C4-2B (cell line): ENCODE data around the gene CPSF4.

ENCODE experiments used
- ZFX ChIP-seq: fragments of 450-650 bp; IDR thresholded peaks from 2 replicates; pipeline ENCODE4 v1.6.1; 2017
- TF ChIP-seq, protein P1 (sequence below): fragments of 450-650 bp; conservative IDR thresholded peaks from 2 replicates; pipeline ENCODE4 v1.5.1; 2017; ENCODE audit warnings: mild to moderate bottlenecking

DNA sequence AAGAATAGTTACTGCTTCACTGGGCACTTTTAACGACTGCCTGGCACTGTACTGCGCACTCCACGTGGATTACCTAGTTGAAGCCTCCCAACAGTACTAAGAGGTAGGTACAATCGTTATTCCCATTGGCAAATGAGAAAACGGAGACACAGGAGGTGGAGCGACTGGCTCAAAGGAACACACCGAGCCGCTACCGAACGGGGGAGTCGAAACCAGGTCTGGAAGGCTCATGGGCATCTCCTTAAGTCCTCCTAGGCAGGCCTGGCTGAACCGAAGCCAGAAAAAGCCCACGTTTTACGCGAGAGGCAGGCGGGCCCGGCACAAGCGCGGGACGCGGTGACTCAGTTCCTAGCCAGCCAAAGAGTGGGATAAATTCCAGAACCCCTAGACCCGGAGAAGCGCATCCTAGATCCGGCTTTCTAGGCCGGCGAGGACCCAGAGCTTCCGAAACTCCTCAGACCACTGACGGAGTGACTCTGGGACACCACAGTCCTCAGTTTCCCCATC, 30.8 kb upstream of the CPSF4 start:
- TF ChIP-seq, protein P1, sequence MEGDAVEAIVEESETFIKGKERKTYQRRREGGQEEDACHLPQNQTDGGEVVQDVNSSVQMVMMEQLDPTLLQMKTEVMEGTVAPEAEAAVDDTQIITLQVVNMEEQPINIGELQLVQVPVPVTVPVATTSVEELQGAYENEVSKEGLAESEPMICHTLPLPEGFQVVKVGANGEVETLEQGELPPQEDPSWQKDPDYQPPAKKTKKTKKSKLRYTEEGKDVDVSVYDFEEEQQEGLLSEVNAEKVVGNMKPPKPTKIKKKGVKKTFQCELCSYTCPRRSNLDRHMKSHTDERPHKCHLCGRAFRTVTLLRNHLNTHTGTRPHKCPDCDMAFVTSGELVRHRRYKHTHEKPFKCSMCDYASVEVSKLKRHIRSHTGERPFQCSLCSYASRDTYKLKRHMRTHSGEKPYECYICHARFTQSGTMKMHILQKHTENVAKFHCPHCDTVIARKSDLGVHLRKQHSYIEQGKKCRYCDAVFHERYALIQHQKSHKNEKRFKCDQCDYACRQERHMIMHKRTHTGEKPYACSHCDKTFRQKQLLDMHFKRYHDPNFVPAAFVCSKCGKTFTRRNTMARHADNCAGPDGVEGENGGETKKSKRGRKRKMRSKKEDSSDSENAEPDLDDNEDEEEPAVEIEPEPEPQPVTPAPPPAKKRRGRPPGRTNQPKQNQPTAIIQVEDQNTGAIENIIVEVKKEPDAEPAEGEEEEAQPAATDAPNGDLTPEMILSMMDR = no peak
- no peak for TF ChIP-seq ZFX
